OCI-LY7 (cell line): ENCODE measurements around the gene IFRD2. TPM values are rescaled to one million over a fixed set of nuclear protein-coding genes. Genes with fewer than 3 reads are reported as not detected.
"Not testable (repeated sequence)": the region's sequence is repeated elsewhere in the genome, so short reads cannot be mapped to it uniquely, and the experiment has no call there.

Experiments used
- BruUV-seq: library from RNA; stranded (reverse); fragments of 400-500 nt; replicated peaks from 2 replicates; lab custom pipeline; 2021; lab: Mats Ljungman, UMichigan
- CTCF ChIA-PET: fragments of 300-600 bp; sonication (Branson Sonifier 250); formaldehyde crosslinking; loops from one replicate; lab custom pipeline; 2022; ENCODE audit warnings: antibody characterized with exemption; ENCODE audit not compliant: unreplicated experiment; lab: Charles Lee
- POLR2A ChIA-PET: fragments of 300-600 bp; sonication (Branson Sonifier 250); formaldehyde crosslinking; loops from one replicate; lab custom pipeline; 2022; ENCODE audit warnings: antibody characterized with exemption; lab: Charles Lee
- DNase-seq: peaks from one replicate; pipeline ENCODE4 v3.0.0-alpha.2; 2015; ENCODE audit warnings: low spot score
- H2AFZ ChIP-seq: fragments of 200-600 bp; sonication (generic), shearing (Covaris generic); 2 replicates; pipeline ENCODE4 v1.6.1; 2014; ENCODE audit warnings: mild to moderate bottlenecking, antibody characterized with exemption, low read length, moderate library complexity
- H3K27ac ChIP-seq: fragments of 200-600 bp; sonication (generic); 2 replicates; pipeline ENCODE4 v1.5.1; 2014; ENCODE audit warnings: mixed run types, low read depth, mild to moderate bottlenecking, moderate library complexity, low read length, inconsistent platforms; ENCODE audit not compliant: poor library complexity, severe bottlenecking
- H3K36me3 ChIP-seq: fragments of 200-600 bp; sonication (generic); 2 replicates; pipeline ENCODE4 v1.6.1; 2014; ENCODE audit warnings: mild to moderate bottlenecking, antibody characterized with exemption, low read length, moderate library complexity, mixed read lengths; ENCODE audit not compliant: insufficient read depth
- H3K4me1 ChIP-seq: fragments of 200-600 bp; sonication (generic); 2 replicates; pipeline ENCODE4 v1.5.1; 2014; ENCODE audit warnings: mild to moderate bottlenecking, low read length; ENCODE audit not compliant: insufficient read depth, poor library complexity, severe bottlenecking
- H3K4me2 ChIP-seq: fragments of 200-600 bp; sonication (generic); 2 replicates; pipeline ENCODE4 v1.6.1; 2014; ENCODE audit warnings: mild to moderate bottlenecking, low read length
- H3K4me3 ChIP-seq: fragments of 200-600 bp; sonication (generic); 2 replicates; pipeline ENCODE4 v1.5.1; 2014; ENCODE audit warnings: mild to moderate bottlenecking, low read depth, low read length; ENCODE audit not compliant: poor library complexity, severe bottlenecking
- H3K79me2 ChIP-seq: fragments of 200-600 bp; sonication (generic); 2 replicates; pipeline ENCODE4 v1.6.1; 2016; ENCODE audit warnings: low read depth, mild to moderate bottlenecking, low read length, moderate library complexity, mixed read lengths; ENCODE audit not compliant: insufficient read depth
- H3K9me2 ChIP-seq: fragments of 200-600 bp; sonication (generic); 2 replicates; pipeline ENCODE4 v1.6.1; 2016; ENCODE audit warnings: mild to moderate bottlenecking, low read length, mixed read lengths; ENCODE audit not compliant: insufficient read depth
- H3K9me3 ChIP-seq: fragments of 200-600 bp; sonication (generic); 2 replicates; pipeline ENCODE4 v1.6.1; 2014; ENCODE audit warnings: mild to moderate bottlenecking, mixed run types, low read length, mixed read lengths
- H4K20me1 ChIP-seq: fragments of 200-600 bp; sonication (generic); 2 replicates; pipeline ENCODE4 v1.6.1; 2014; ENCODE audit warnings: mild to moderate bottlenecking, antibody characterized with exemption, low read length, moderate library complexity, mixed read lengths; ENCODE audit not compliant: insufficient read depth
- EZH2phosphoT487 ChIP-seq: fragments of 200-600 bp; sonication (generic); IDR thresholded peaks from 2 replicates; pipeline ENCODE4 v1.6.1; 2018; ENCODE audit warnings: low read depth, borderline replicate concordance, mild to moderate bottlenecking, mixed run types, antibody characterized with exemption, low read length, moderate library complexity, mixed read lengths
- intact Hi-C: fragments of 100-400 bp; cut with micrococcal nuclease; formaldehyde crosslinking; loops from one replicate; pipeline ENCODE4 v1.10.0; 2022; ENCODE audit not compliant: unreplicated experiment
- total RNA-seq, 2 experiments: library from RNA; depleted of rRNA in 1 of 2; stranded (reverse); fragments of >200 nt in 1 of 2; shearing (Covaris generic) in 1 of 2; gene quantifications; 2 replicates each; pipeline ENCODE4 v1.2.3, GENCODE V29; 2014 to 2022
- TF ChIP-seq, protein P1 (sequence below): fragments of 200-600 bp; sonication (generic); conservative IDR thresholded peaks from 2 replicates; pipeline ENCODE4 v1.5.1; 2014; ENCODE audit warnings: mild to moderate bottlenecking, antibody characterized with exemption, low read length, moderate library complexity, mixed read lengths

Gene IFRD2
- total RNA-seq, 2 experiments from 2014 or later = 93.3 to 95.5 TPM

GRCh38 chr3:50314342-50314741 lies 22.1 kb upstream of the IFRD2 start:
- H3K36me3 ChIP-seq = 0 out of 2 replicates have a peak, but pooled peaks cover 6% of the 10 kb centered on the region
- no peak for DNase-seq
- no peak overlapping the region for H3K27ac ChIP-seq
- no peak overlapping the region for H3K4me3 ChIP-seq
- no peak overlapping the region for H2AFZ ChIP-seq
- no peaks in the 10 kb centered on the region for H4K20me1 ChIP-seq
- BruUV-seq = no TSS peak
- POLR2A ChIA-PET = interaction anchor here (1.0 kb wide), 1 partner anchor 15 kb away, joined by 3 read pairs; the partner anchor contains the start of genes HYAL3 and NAA80
- no peak for TF ChIP-seq EZH2phosphoT487
- TF ChIP-seq, protein P1, sequence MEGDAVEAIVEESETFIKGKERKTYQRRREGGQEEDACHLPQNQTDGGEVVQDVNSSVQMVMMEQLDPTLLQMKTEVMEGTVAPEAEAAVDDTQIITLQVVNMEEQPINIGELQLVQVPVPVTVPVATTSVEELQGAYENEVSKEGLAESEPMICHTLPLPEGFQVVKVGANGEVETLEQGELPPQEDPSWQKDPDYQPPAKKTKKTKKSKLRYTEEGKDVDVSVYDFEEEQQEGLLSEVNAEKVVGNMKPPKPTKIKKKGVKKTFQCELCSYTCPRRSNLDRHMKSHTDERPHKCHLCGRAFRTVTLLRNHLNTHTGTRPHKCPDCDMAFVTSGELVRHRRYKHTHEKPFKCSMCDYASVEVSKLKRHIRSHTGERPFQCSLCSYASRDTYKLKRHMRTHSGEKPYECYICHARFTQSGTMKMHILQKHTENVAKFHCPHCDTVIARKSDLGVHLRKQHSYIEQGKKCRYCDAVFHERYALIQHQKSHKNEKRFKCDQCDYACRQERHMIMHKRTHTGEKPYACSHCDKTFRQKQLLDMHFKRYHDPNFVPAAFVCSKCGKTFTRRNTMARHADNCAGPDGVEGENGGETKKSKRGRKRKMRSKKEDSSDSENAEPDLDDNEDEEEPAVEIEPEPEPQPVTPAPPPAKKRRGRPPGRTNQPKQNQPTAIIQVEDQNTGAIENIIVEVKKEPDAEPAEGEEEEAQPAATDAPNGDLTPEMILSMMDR = no peak
- peaks cover 3% of the 10 kb centered on the region; the same call in 1 of the 2 replicates for H3K9me3 ChIP-seq
- H3K79me2 ChIP-seq = no peaks in the 10 kb centered on the region
- no peaks in the 10 kb centered on the region for H3K9me2 ChIP-seq
- no peak overlapping the region for H3K4me2 ChIP-seq
- intact Hi-C loops = no loop called here
- peaks cover 31% of the 10 kb centered on the region for H3K4me1 ChIP-seq
- CTCF ChIA-PET = interaction anchor here (0.6 kb wide), 1 partner anchor 18 kb away, joined by 3 read pairs; no protein-coding TSS in a partner anchor

- POLR2A ChIA-PET, H3K4me2 ChIP-seq, H3K4me3 ChIP-seq, H3K4me1 ChIP-seq, DNase-seq, BruUV-seq, H3K27ac ChIP-seq, H4K20me1 ChIP-seq, CTCF ChIA-PET, H2AFZ ChIP-seq, H3K9me2 ChIP-seq, H3K36me3 ChIP-seq, H3K79me2 ChIP-seq, intact Hi-C loops, H3K9me3 ChIP-seq: not testable (repeated sequence)
Measured at GRCh38 chr3:50312041-50312440, 19.8 kb upstream of the IFRD2 start.

GRCh38 chr3:50304601-50305000 lies 12.4 kb upstream of the IFRD2 start:
- H3K4me2 ChIP-seq = no peak overlapping the region
- no peaks in the 10 kb centered on the region for H3K79me2 ChIP-seq
- POLR2A ChIA-PET = no interaction called here
- intact Hi-C loops = no loop called here
- no peak overlapping the region for H2AFZ ChIP-seq
- TF ChIP-seq, protein P1 = no peak
- no peak for TF ChIP-seq EZH2phosphoT487
- no peaks in the 10 kb centered on the region for H3K36me3 ChIP-seq
- H3K27ac ChIP-seq = no peak overlapping the region
- BruUV-seq = no TSS peak
- H3K4me3 ChIP-seq = no peak overlapping the region
- no peaks in the 10 kb centered on the region for H3K9me2 ChIP-seq
- no peak for DNase-seq
- no peaks in the 10 kb centered on the region for H4K20me1 ChIP-seq
- H3K4me1 ChIP-seq = peaks cover 10% of the 10 kb centered on the region
- H3K9me3 ChIP-seq = peaks cover 11% of the 10 kb centered on the region; the same call in 1 of the 2 replicates
- CTCF ChIA-PET = no interaction called here
